ENCODE results near the gene PBX3.

PBX3 gene

GRCh38 chr9:125959315-125959714 is 212.1 kb downstream of the PBX3 start:
- DNase-seq, result no peak

DNA sequence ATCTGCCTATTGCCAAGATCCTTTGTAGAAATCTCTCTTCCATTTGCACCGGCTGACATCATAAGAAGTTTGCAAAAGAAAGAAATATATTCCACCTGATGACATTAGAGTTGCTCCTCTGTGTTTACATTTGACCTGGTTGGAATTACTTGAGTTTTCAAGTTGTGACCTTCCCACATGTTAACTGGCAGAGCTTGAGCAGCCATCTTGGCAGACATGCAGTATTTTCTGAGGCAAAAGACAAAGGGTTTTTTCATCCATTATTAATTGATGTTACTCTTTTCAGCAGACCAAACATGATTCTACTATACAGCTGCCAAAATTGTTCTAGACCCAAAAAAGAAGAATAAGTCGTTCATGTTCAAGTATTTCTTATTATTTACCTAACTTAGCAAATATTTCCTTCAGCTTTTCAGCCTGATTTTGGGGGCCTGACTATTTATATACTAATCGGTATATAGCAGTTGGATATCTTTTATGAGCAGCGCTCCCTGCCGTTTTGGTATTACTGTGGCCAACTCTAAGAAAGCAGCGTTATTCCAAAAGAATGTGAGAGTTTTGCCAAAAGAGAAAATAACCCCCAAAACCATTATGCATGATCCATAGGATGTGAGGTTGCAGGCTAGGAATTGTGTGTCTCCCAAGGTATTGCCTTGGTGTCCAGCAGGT is 212.9 kb downstream of the PBX3 start:
- DNase-seq, result no peak

- no peak for DNase-seq
These were observed 213.5 kb downstream of the PBX3 start for GRCh38 chr9:125960626-125961025.

GRCh38 chr9:125961072-125961471 is 213.9 kb downstream of the PBX3 start:
- DNase-seq, result no peak

- DNase-seq, result no peak
These were observed 216.8 kb downstream of the PBX3 start for GRCh38 chr9:125963932-125964331.

- no peak for DNase-seq
These were observed 217.6 kb downstream of the PBX3 start for GRCh38 chr9:125964702-125965225.

DNA sequence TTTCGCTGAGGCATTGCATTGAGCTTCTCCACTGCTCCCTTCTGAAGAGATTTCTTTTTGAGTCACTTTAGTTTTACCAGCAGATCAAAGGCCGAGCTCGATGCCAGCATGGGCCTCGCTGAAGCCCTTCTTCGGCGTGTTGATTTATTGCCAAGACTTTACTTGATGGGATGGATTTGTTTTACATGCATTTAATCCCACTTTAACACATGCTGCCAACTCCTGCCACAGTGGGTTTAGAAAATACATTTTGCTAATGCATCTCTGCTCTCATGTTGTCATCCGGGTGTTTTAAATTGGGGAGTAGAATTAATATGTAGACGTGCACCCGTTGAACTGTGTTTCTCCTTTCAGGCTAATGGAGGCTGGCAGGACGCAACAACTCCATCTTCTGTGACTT is 218.3 kb downstream of the PBX3 start:
- DNase-seq, result no peak

GRCh38 chr9:125966466-125966865 is 219.3 kb downstream of the PBX3 start:
- no peak for DNase-seq

GRCh38 chr9:125966959-125967711 is 220.0 kb downstream of the PBX3 start:
- DNase-seq, result no peak

DNA sequence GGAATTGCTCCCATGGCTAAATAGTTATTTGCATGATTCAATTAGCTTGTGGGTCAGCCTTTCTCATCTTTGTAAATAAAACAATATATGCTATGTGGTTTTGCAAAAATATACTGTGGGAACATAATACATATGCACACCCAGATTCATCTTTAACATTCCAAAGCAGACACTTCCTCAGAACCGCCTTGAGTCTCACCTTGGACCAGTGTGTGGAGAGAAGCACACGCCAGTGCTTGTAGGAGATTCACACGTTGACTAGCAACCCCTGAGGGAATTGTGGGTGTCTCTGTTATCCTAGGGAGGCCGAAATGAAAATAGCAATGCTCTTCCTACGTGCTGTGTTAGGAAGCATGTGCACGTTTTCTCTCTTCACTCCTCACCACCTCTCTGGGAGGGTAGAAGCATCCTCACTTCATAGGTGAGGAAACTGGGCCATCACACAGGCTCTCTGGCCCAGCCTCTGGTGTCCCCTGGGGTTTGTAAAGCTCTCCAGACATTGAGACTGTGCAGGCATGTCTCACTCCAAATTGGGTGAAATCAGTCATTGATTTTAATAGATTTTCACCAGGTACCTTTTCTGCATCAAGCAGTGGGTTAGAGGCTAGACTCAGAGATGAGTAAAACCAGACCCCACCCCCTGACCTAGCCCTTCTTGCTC is 221.7 kb downstream of the PBX3 start:
- no peak for DNase-seq

DNA sequence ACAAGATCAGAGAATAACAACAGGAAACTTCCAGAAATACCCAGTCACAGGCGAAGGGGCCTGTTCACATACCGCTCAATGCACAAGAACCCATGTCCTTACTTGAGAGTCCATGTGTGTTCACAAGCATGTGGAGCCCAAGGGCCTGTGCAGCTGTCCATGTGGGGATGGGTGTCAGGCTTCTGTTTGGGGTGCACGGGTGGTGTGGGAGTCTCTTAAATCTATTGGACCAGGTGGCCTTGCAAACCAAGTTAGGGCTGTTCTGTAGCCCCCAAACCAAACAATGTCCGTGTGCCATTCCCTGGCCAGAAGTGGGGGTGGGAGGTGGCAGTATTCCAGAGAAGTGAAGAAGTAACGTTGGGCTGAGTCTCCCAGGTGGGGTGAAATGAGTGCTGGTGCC is 222.3 kb downstream of the PBX3 start:
- no peak for DNase-seq

- no peak for DNase-seq
These were observed 222.7 kb downstream of the PBX3 start for GRCh38 chr9:125969868-125970267.

- DNase-seq, result no peak
These were observed 223.2 kb downstream of the PBX3 start for GRCh38 chr9:125970340-125970739.

- no peak for DNase-seq
These were observed 223.9 kb downstream of the PBX3 start for GRCh38 chr9:125971050-125971449.

GRCh38 chr9:125972012-125972729 is 225.0 kb downstream of the PBX3 start:
- no peak for DNase-seq

DNA sequence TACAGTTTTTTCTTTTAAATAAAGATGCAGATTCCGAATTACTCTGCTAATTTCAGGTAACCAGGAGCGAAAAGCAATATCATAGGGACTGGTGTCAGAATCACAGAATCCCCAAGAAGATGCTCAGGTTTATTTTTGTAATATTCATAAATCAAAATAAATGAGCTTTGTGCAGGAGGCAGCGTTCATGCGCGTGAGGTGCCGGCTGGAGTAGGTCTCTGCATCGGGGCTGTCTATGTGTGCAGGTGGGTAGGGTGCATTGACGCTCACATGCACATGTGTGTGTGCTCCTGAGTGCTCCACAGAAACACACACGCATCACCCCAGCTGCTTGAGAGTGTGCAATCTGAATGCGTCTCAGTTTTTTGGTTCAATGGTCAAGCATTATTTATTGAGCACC is 226.4 kb downstream of the PBX3 start:
- DNase-seq, result no peak

DNA sequence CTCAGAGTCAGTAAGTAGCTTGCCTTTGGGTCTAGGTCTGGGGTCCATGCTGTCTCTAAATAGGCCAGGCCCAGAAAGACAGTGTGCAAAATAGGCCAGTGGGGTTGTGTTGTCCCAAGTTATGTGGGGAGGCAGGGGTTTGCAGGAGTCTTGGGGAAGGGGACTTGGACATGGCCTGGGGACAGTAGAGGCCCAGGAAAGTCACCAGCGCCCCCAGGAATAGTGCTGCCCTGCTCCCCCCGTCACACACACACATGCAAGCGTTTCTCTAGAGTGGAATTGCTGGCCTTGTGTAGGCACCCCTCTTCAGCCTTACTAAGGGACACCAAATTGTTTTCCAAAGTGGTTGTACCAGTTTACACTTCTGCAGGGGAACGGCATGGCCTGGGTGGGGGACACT is 227.5 kb downstream of the PBX3 start:
- DNase-seq, result no peak

GRCh38 chr9:125977223-125977622 is 230.1 kb downstream of the PBX3 start:
- DNase-seq, result no peak

DNA sequence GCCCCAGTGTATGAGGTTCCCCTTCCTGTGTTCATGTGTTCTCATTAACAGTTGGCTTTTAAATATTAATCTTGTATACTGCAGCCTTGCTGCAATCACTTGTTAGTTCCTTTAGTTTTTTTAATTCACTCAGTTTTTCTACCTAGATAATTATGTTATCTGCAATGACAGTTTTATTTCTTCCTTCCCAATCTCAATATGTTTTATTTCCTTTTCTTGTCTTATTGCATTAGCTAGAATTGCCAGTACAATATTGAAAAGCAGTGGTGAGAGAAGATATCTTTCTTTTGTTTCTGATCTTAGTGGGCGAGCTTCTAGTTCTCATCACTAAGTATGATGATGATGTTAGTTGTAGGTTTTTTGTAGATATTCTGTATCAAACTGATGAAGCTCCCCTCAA is 232.2 kb downstream of the PBX3 start:
- no peak for DNase-seq

GRCh38 chr9:125982798-125983406 is 235.7 kb downstream of the PBX3 start:
- peak; percentile 42 for DNase-seq

DNA sequence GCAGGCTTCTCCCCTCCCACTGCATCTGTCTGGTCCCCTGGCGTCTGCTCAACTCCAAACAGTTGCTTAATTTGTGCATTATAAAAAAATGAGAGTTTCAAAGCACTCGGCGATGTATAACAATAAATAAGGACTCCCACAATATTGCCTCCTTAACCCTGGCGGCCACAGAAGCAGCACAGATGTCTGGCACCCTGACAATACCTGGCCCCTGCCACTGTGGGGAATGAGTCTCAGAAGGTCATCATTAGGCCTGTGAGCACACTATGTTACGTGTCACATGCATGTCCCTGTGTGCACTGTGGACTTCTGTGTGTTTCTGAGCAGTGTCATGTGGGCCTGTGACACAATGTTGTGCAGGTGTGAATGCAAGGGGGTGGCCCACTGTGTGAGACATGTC is 236.5 kb downstream of the PBX3 start:
- DNase-seq, result peak; percentile 22

- DNase-seq, result peak; percentile 19
These were observed 237.3 kb downstream of the PBX3 start for GRCh38 chr9:125984461-125984860.

Data from islet precursor cell (in vitro differentiated cells).